Lung (tissue), 12 donors: ENCODE measurements around the gene SLFN12. TPM values are rescaled to one million over a fixed set of nuclear protein-coding genes. Genes with fewer than 3 reads are reported as not detected.

ENCODE experiments used
- ATAC-seq: fragments of 200-7000 bp; cut with Tn5 transposase; one replicate; pipeline ENCODE4 v1.9.1; 2020; ENCODE audit warnings: moderate number of reproducible peaks; ENCODE audit not compliant: insufficient read depth, low FRiP score
- DNase-seq, 3 donors: peaks; one replicate each; pipeline ENCODE4 v3.0.0-alpha.2; 2013 to 2017
- H3K27ac ChIP-seq, 2 donors: one replicate each; pipeline ENCODE4 v1.5.1; 2013; ENCODE audit warnings: mild to moderate bottlenecking in 2 of 2, moderate library complexity in 2 of 2, control low read depth in 1 of 2, inconsistent platforms in 1 of 2, low read depth in 1 of 2, low read length in 1 of 2
- H3K27me3 ChIP-seq, 3 donors: one replicate each; pipeline ENCODE4 v1.5.1; 2013; ENCODE audit warnings: low read length in 2 of 3; ENCODE audit not compliant: control insufficient read depth in 3 of 3, insufficient read depth in 3 of 3
- H3K36me3 ChIP-seq, 4 donors: one replicate each; pipeline ENCODE4 v1.5.1; 2013; ENCODE audit warnings: low read length in 4 of 4, mild to moderate bottlenecking in 1 of 4, moderate library complexity in 1 of 4; ENCODE audit not compliant: control insufficient read depth in 4 of 4, insufficient read depth in 4 of 4
- H3K4me1 ChIP-seq, 5 donors: one replicate each; pipeline ENCODE4 v1.5.1; 2013; ENCODE audit warnings: low read length in 5 of 5, mild to moderate bottlenecking in 2 of 5, moderate library complexity in 1 of 5; ENCODE audit not compliant: control insufficient read depth in 5 of 5, insufficient read depth in 5 of 5
- H3K4me3 ChIP-seq: one replicate; pipeline ENCODE4 v1.5.1; 2013; ENCODE audit warnings: mild to moderate bottlenecking, control low read depth, moderate library complexity
- H3K9ac ChIP-seq, 2 donors: one replicate each; pipeline ENCODE4 v1.5.1; 2013; ENCODE audit warnings: low read length in 2 of 2, control low read depth in 1 of 2; ENCODE audit not compliant: insufficient read depth in 1 of 2
- H3K9me3 ChIP-seq, 4 donors: one replicate each; pipeline ENCODE4 v1.5.1; 2013; ENCODE audit warnings: low read length in 3 of 4, mild to moderate bottlenecking in 1 of 4, moderate library complexity in 1 of 4; ENCODE audit not compliant: control insufficient read depth in 4 of 4, insufficient read depth in 3 of 4
- WGBS, 2 donors: extraction: QIAGEN DNeasy Blood & Tissue Kit; methylation state at CpG; one replicate each; pipeline ENCODE4 v1.1.7; 2013; 5-methylcytosine and 5-hydroxymethylcytosine counted together
- polyA plus RNA-seq, 2 donors: library from polyadenylated mRNA; stranded (reverse); fragments of 200-250 nt; gene quantifications; one replicate each; pipeline ENCODE4 v1.2.1, GENCODE V29; 2013
- total RNA-seq, 2 donors: library from RNA; depleted of rRNA in 1 of 2; stranded (reverse); fragments of >200 nt in 1 of 2; gene quantifications; one replicate each; pipeline ENCODE4 v1.2.1, GENCODE V29; 2014 to 2021
- TF ChIP-seq, protein P1 (sequence below): IDR thresholded peaks from 2 replicates; pipeline ENCODE4 v1.5.1; 2012; ENCODE audit warnings: mild to moderate bottlenecking; ENCODE audit errors: control extremely low read depth, extremely low read depth
- donor health status: control.
- donor health status: control.
- donor health status: Bipolar disorder and iron deficiency.
- donor health status: healthy.
- donor health status: DM: yes; HTN: yes; CAD: no.

SLFN12 gene
- total and polyA plus RNA-seq, 4 donors = 2.9 to 27.4 (median 8.0) TPM

DNA sequence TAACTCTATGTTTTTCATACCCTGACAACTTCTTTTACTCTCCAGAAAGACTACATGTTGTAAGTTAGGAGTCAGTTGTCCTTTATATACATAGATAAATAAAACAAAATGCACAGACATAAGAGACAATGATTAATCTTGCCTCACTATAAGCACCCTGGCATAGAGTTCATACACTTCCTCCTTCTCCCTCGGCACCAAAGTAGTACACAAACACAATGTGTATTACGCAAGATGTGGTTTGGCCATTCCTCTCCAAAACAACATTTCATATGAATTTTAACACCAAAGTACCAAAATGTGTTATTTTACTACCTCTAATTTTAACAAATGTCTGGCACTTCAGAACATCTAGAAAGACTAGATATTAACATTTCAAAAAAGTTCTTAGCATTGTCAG lies 41.6 kb downstream of the SLFN12 start:
- H3K9ac ChIP-seq = no peak overlapping the region
- TF ChIP-seq, protein P1, sequence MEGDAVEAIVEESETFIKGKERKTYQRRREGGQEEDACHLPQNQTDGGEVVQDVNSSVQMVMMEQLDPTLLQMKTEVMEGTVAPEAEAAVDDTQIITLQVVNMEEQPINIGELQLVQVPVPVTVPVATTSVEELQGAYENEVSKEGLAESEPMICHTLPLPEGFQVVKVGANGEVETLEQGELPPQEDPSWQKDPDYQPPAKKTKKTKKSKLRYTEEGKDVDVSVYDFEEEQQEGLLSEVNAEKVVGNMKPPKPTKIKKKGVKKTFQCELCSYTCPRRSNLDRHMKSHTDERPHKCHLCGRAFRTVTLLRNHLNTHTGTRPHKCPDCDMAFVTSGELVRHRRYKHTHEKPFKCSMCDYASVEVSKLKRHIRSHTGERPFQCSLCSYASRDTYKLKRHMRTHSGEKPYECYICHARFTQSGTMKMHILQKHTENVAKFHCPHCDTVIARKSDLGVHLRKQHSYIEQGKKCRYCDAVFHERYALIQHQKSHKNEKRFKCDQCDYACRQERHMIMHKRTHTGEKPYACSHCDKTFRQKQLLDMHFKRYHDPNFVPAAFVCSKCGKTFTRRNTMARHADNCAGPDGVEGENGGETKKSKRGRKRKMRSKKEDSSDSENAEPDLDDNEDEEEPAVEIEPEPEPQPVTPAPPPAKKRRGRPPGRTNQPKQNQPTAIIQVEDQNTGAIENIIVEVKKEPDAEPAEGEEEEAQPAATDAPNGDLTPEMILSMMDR = no peak
- ATAC-seq = no peak
- peak in 1 of 3 donors; percentile 13 for DNase-seq
- H3K9me3 ChIP-seq = no peaks in the 10 kb centered on the region
- no peaks in the 10 kb centered on the region for H3K4me1 ChIP-seq
- H3K27me3 ChIP-seq = peaks cover 0 to 4% (median 0%) of the 10 kb centered on the region in 3 donors
- H3K36me3 ChIP-seq = no peaks in the 10 kb centered on the region
- WGBS, 2 donors = 21 to 45% methylated on average over 2 of the region's 2 CpGs
- H3K4me3 ChIP-seq = no peak overlapping the region
- H3K27ac ChIP-seq = no peak overlapping the region

GRCh38 chr17:35390156-35390555 lies 42.1 kb downstream of the SLFN12 start:
- ATAC-seq (no peak), DNase-seq (no peak)
- Histone ChIP-seq H3K27me3 (peaks cover 0 to 4% (median 0%) of the 10 kb centered on the region in 3 donors), H3K4me3 (no peak overlapping the region), H3K27ac (no peak overlapping the region), H3K9me3 (no peaks in the 10 kb centered on the region), H3K4me1 (no peaks in the 10 kb centered on the region), H3K36me3 (no peaks in the 10 kb centered on the region), H3K9ac (no peak overlapping the region)
- TF ChIP-seq, protein P1 = no peak
- 84 to 88% methylated on average over 2 of the region's 2 CpGs for WGBS, 2 donors

DNA sequence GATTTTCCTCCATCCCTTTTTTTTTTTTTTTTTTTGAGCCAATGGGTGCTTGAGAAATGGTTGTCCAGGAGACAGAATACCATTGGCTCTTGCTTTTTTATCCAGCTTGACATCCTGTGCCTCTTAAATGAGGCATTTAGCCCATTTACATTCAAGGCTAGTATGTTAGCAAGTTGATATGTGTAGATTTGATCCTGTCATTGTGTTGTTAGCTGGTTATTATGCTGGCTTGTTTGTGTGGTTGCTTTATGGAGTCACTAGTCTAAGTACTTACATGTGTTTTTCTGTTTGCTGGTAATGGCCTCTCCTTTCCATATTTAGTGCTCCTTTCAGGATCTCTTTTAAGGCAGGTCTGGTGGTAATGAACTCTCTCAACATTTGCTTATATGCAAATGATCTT lies 44.8 kb downstream of the SLFN12 start:
- Histone ChIP-seq H3K9ac (no peak overlapping the region), H3K27ac (no peak overlapping the region), H3K4me3 (no peak overlapping the region), H3K36me3 (no peaks in the 10 kb centered on the region), H3K4me1 (no peaks in the 10 kb centered on the region), H3K27me3 (peaks cover 0 to 7% (median 0%) of the 10 kb centered on the region in 3 donors), H3K9me3 (no peaks in the 10 kb centered on the region)
- ATAC-seq (no peak), DNase-seq (no peak)
- TF ChIP-seq, protein P1 = no peak

GRCh38 chr17:35377706-35378105 lies 54.6 kb downstream of the SLFN12 start:
- Histone ChIP-seq H3K9me3 (no peaks in the 10 kb centered on the region), H3K4me3 (no peak overlapping the region), H3K27me3 (peaks cover 0 to 41% (median 26%) of the 10 kb centered on the region in 3 donors), H3K27ac (no peak overlapping the region), H3K9ac (no peak overlapping the region), H3K4me1 (peaks cover 0 to 8% (median 0%) of the 10 kb centered on the region in 5 donors), H3K36me3 (no peaks in the 10 kb centered on the region)
- DNase-seq (no peak), ATAC-seq (no peak)
- 68 to 75% methylated on average over 3 of the region's 3 CpGs for WGBS, 2 donors
- TF ChIP-seq, protein P1 = no peak
